Hepatocyte (in vitro differentiated cells): ENCODE data around the gene EYS.

Experiments
- CTCF ChIP-seq: fragments of 200-600 bp; sonication (generic); IDR thresholded peaks from 2 replicates; pipeline ENCODE4 v1.5.1; 2016; ENCODE audit warnings: antibody characterized with exemption, mild to moderate bottlenecking; ENCODE audit not compliant: poor library complexity
- EZH2 ChIP-seq: fragments of 200-600 bp; sonication (generic); IDR thresholded peaks from 2 replicates; pipeline ENCODE4 v1.6.1; 2016; ENCODE audit warnings: antibody characterized with exemption, mild to moderate bottlenecking, borderline replicate concordance
- EZH2phosphoT487 ChIP-seq: fragments of 200-600 bp; sonication (generic); IDR thresholded peaks from one replicate; pipeline ENCODE4 v1.6.1; 2018; ENCODE audit warnings: antibody characterized with exemption, mild to moderate bottlenecking, low read depth, moderate library complexity; ENCODE audit not compliant: unreplicated experiment, severe bottlenecking

- TF ChIP-seq CTCF: peak; percentile 34
- no peak for TF ChIP-seq EZH2
- TF ChIP-seq EZH2phosphoT487: no peak
These were observed 68.8 kb downstream of the EYS start for GRCh38 chr6:65638047-65638831.
